ENCODE data around the gene ECHS1. TPM values are rescaled to one million over a fixed set of nuclear protein-coding genes. Genes with fewer than 3 reads are reported as not detected.

ECHS1 gene
- total and polyA plus RNA-seq, 10 of the 15 experiments (the other 5 are each of a cell fraction or from before 2014, with no cell fraction given), result 32.7 to 164 (median 62.4) TPM

GRCh38 chr10:133337370-133337725, 35.8 kb downstream of the ECHS1 start:
- in situ Hi-C loops (cut with MboI) (no loop called here), intact Hi-C loops (cut with micrococcal nuclease; ENCODE audit: unreplicated experiment) (no loop called here)
- ChIA-PET POLR2A (no interaction called here), RAD21 (ENCODE audit: unreplicated experiment) (no interaction called here), CTCF (no interaction called here), SMC1A (ENCODE audit: uncharacterized antibody, unreplicated experiment) (no interaction called here)
- WGBS (ENCODE audit: insufficient coverage, insufficient replicate concordance, low lambda C conversion rate, missing lambda C conversion rate), result 91% methylated on average over 3 of the region's 3 CpGs
- H3K27ac ChIP-seq (ENCODE audit: control insufficient read depth, insufficient read depth), result no peak overlapping the region
- BruUV-seq (replicated peaks), result no TSS peak
- H3K4me2 ChIP-seq (ENCODE audit: control insufficient read depth, insufficient read depth), result no peak overlapping the region
- H3K4me1 ChIP-seq (ENCODE audit: control insufficient read depth, insufficient read depth, low read length), result no peaks in the 10 kb centered on the region
- H3K4me3 ChIP-seq, result no peak overlapping the region
- H2AFZ ChIP-seq (ENCODE audit: control insufficient read depth, low read depth, low read length), result no peak overlapping the region
- no peak for FAIRE-seq
- no peaks in the 10 kb centered on the region; the same call in 2 of the 3 replicates for H3K9me3 ChIP-seq (replicated peaks; ENCODE audit: control insufficient read depth, insufficient read depth, low read length)
- peaks cover 5 to 9% of the 10 kb centered on the region in 2 experiments for H3K27me3 ChIP-seq (replicated peaks in 1 of 2; ENCODE audit: control insufficient read depth in 2 of 2, insufficient read depth in 2 of 2, low read length in 1 of 2)
- no peak for ATAC-seq
- no peak for DNase-seq (ENCODE audit: low read depth, low spot score)
- no peak for TF ChIP-seq PRDM15 (CRISPR knock-in tag; IDR thresholded peaks at IDR 0.05)
- TF ChIP-seq HCFC1 (IDR thresholded peaks at IDR 0.05; ENCODE audit: low read length), result no peak
- TF ChIP-seq SUZ12 (IDR thresholded peaks at IDR 0.05; ENCODE audit: unreplicated experiment), result no peak
- no peak for TF ChIP-seq ZNF622 (IDR thresholded peaks at IDR 0.05)
- TF ChIP-seq BHLHE40 (IDR thresholded peaks at IDR 0.05; ENCODE audit: borderline replicate concordance in 1 of 2, low read depth in 2 of 2, low read length in 1 of 2), result no peak
- TF ChIP-seq TCF12 (IDR thresholded peaks at IDR 0.05; ENCODE audit: low read depth, low read length), result no peak
- TF ChIP-seq GATAD2B (conservative IDR thresholded peaks at IDR 0.05; ENCODE audit: low read depth), result no peak
- no peaks in the 10 kb centered on the region for H3K36me3 ChIP-seq (ENCODE audit: control insufficient read depth in 2 of 2, insufficient read depth in 2 of 2, low read length in 1 of 2)
- H3K79me2 ChIP-seq (ENCODE audit: control insufficient read depth, insufficient read depth, low read length), result no peaks in the 10 kb centered on the region
- no peaks in the 10 kb centered on the region for H4K20me1 ChIP-seq (ENCODE audit: control insufficient read depth, insufficient read depth)
- no peak overlapping the region for H3K9ac ChIP-seq (ENCODE audit: control insufficient read depth, insufficient read depth, low read length)

Measured in GM12878 (cell line).